Neural progenitor cell (in vitro differentiated cells): ENCODE measurements around the gene SCAI. TPM values are rescaled to one million over a fixed set of nuclear protein-coding genes. Genes with fewer than 3 reads are reported as not detected.

Experiments used
- DNase-seq: peaks from one replicate; pipeline ENCODE4 v3.0.0-alpha.2; 2016; ENCODE audit warnings: low spot score
- H2AFZ ChIP-seq: fragments of 200-600 bp; sonication (generic); replicated peaks from 2 replicates; pipeline ENCODE4 v1.6.1; 2016; ENCODE audit warnings: antibody characterized with exemption
- H3F3A ChIP-seq: fragments of 200-600 bp; sonication (generic); 2 replicates; pipeline ENCODE4 v1.6.1; 2016; ENCODE audit warnings: antibody characterized with exemption, low read depth
- H3K27ac ChIP-seq: fragments of 200-600 bp; sonication (generic); 2 replicates; pipeline ENCODE4 v1.5.1; 2016; ENCODE audit warnings: mild to moderate bottlenecking
- H3K27me3 ChIP-seq: fragments of 200-600 bp; sonication (generic); 2 replicates; pipeline ENCODE4 v1.6.1; 2016; ENCODE audit warnings: mild to moderate bottlenecking, moderate library complexity
- H3K36me3 ChIP-seq: fragments of 200-600 bp; sonication (generic); 2 replicates; pipeline ENCODE4 v1.5.1; 2016
- H3K4me1 ChIP-seq: fragments of 200-600 bp; sonication (generic); 2 replicates; pipeline ENCODE4 v1.6.1; 2016; ENCODE audit warnings: mixed run types
- H3K4me2 ChIP-seq: fragments of 200-600 bp; sonication (generic); 2 replicates; pipeline ENCODE4 v1.6.1; 2016
- H3K4me3 ChIP-seq: fragments of 200-600 bp; sonication (generic); 2 replicates; pipeline ENCODE4 v1.5.1; 2016
- H3K79me2 ChIP-seq: fragments of 200-600 bp; sonication (generic); 2 replicates; pipeline ENCODE4 v1.6.1; 2016; ENCODE audit warnings: low read depth
- H3K9ac ChIP-seq: fragments of 200-600 bp; sonication (generic); 2 replicates; pipeline ENCODE4 v1.6.1; 2016
- H3K9me3 ChIP-seq: fragments of 200-600 bp; sonication (generic); 2 replicates; pipeline ENCODE4 v1.5.1; 2016; ENCODE audit warnings: low read depth
- H4K20me1 ChIP-seq: fragments of 200-600 bp; sonication (generic); 2 replicates; pipeline ENCODE4 v1.6.1; 2016; ENCODE audit warnings: low read depth
- H3K27ac Mint-ChIP-seq: 3 replicates; pipeline ENCODE4 v1.8.0; 2021; ENCODE audit warnings: mixed read lengths
- H3K27me3 Mint-ChIP-seq: 2 replicates; pipeline ENCODE4 v1.8.0; 2022; ENCODE audit warnings: low read depth, mild to moderate bottlenecking, inconsistent platforms, moderate library complexity, mixed read lengths; ENCODE audit not compliant: insufficient read depth
- H3K36me3 Mint-ChIP-seq: 3 replicates; pipeline ENCODE4 v1.8.0; 2021; ENCODE audit warnings: mixed read lengths
- H3K4me1 Mint-ChIP-seq: 3 replicates; pipeline ENCODE4 v1.8.0; 2021; ENCODE audit warnings: mixed read lengths
- H3K4me3 Mint-ChIP-seq: 3 replicates; pipeline ENCODE4 v1.8.0; 2021; ENCODE audit warnings: mild to moderate bottlenecking, moderate library complexity, mixed read lengths
- H3K9me3 Mint-ChIP-seq: 3 replicates; pipeline ENCODE4 v1.8.0; 2020; ENCODE audit warnings: mixed read lengths
- CTCF ChIP-seq: fragments of 200-600 bp; sonication (generic); IDR thresholded peaks from 2 replicates; pipeline ENCODE4 v1.5.1; 2017; ENCODE audit warnings: antibody characterized with exemption, mild to moderate bottlenecking
- EZH2 ChIP-seq: fragments of 200-600 bp; sonication (generic); IDR thresholded peaks from 2 replicates; pipeline ENCODE4 v1.6.1; 2017; ENCODE audit warnings: antibody characterized with exemption, mild to moderate bottlenecking, moderate library complexity
- EZH2phosphoT487 ChIP-seq: fragments of 200-600 bp; sonication (generic); IDR thresholded peaks from 2 replicates; pipeline ENCODE4 v1.6.1; 2017; ENCODE audit warnings: antibody characterized with exemption
- total RNA-seq: library from RNA; depleted of rRNA; stranded (reverse); fragments of >200 nt; gene quantifications from 2 replicates; pipeline ENCODE4 v1.2.3, GENCODE V29; 2015; ENCODE audit warnings: low replicate concordance

Gene SCAI
- total RNA-seq, 1 donor from 2014 or later, result 30.2 TPM

GRCh38 chr9:125147401-125147951 lies 4.1 kb upstream of the SCAI start:
- Mint-ChIP-seq H3K9me3 (no peaks in the 10 kb centered on the region), H3K27me3 (peaks cover 2% of the 10 kb centered on the region), H3K4me1 (peaks cover 5% of the 10 kb centered on the region), H3K27ac (no peak overlapping the region), H3K36me3 (peaks cover 14% of the 10 kb centered on the region), H3K4me3 (no peak overlapping the region)
- Histone ChIP-seq H3K27me3 (no peaks in the 10 kb centered on the region), H4K20me1 (no peaks in the 10 kb centered on the region), H3F3A (peaks cover 13% of the 10 kb centered on the region), H2AFZ (no peak overlapping the region), H3K79me2 (peaks cover 5% of the 10 kb centered on the region), H3K9me3 (no peaks in the 10 kb centered on the region), H3K4me3 (no peak overlapping the region), H3K9ac (no peak overlapping the region), H3K4me2 (no peak overlapping the region), H3K36me3 (no peaks in the 10 kb centered on the region), H3K4me1 (no peaks in the 10 kb centered on the region), H3K27ac (no peak overlapping the region)
- TF ChIP-seq EZH2phosphoT487, result no peak
- TF ChIP-seq CTCF, result no peak
- TF ChIP-seq EZH2, result no peak
- DNase-seq, result no peak

GRCh38 chr9:125146247-125146646 lies 2.9 kb upstream of the SCAI start:
- H3F3A ChIP-seq, result peaks cover 13% of the 10 kb centered on the region
- no peak overlapping the region for H3K9ac ChIP-seq
- H3K27me3 ChIP-seq, result no peaks in the 10 kb centered on the region
- peaks cover 8% of the 10 kb centered on the region for H3K4me1 Mint-ChIP-seq
- no peak overlapping the region for H3K27ac ChIP-seq
- H3K79me2 ChIP-seq, result peaks cover 17% of the 10 kb centered on the region
- H3K9me3 ChIP-seq, result no peaks in the 10 kb centered on the region
- H3K4me2 ChIP-seq, result no peak overlapping the region
- peaks cover 8% of the 10 kb centered on the region for H3K36me3 ChIP-seq
- no peaks in the 10 kb centered on the region for H3K9me3 Mint-ChIP-seq
- no peak overlapping the region for H3K27ac Mint-ChIP-seq
- H4K20me1 ChIP-seq, result peaks cover 11% of the 10 kb centered on the region
- H2AFZ ChIP-seq, result no peak overlapping the region
- H3K4me3 ChIP-seq, result no peak overlapping the region
- H3K27me3 Mint-ChIP-seq, result peaks cover 2% of the 10 kb centered on the region
- H3K36me3 Mint-ChIP-seq, result peaks cover 4% of the 10 kb centered on the region
- no peak for DNase-seq
- H3K4me3 Mint-ChIP-seq, result no peak overlapping the region
- peaks cover 4% of the 10 kb centered on the region for H3K4me1 ChIP-seq
- TF ChIP-seq EZH2, result no peak
- TF ChIP-seq CTCF, result no peak
- no peak for TF ChIP-seq EZH2phosphoT487

- peaks cover 13% of the 10 kb centered on the region for H3F3A ChIP-seq
- no peaks in the 10 kb centered on the region for H3K9me3 ChIP-seq
- Mint-ChIP-seq H3K9me3 (no peaks in the 10 kb centered on the region), H3K4me3 (no peak overlapping the region), H3K27me3 (peaks cover 2% of the 10 kb centered on the region), H3K4me1 (peaks cover 8% of the 10 kb centered on the region), H3K27ac (no peak overlapping the region), H3K36me3 (peaks cover 1% of the 10 kb centered on the region)
- no peak for DNase-seq
- peaks cover 13% of the 10 kb centered on the region for H4K20me1 ChIP-seq
- no peak overlapping the region for H2AFZ ChIP-seq
- no peaks in the 10 kb centered on the region for H3K27me3 ChIP-seq
- H3K9ac ChIP-seq, result no peak overlapping the region
- H3K79me2 ChIP-seq, result peaks cover 25% of the 10 kb centered on the region
- H3K4me2 ChIP-seq, result no peak overlapping the region
- no peak overlapping the region for H3K27ac ChIP-seq
- H3K4me3 ChIP-seq, result no peak overlapping the region
- peaks cover 4% of the 10 kb centered on the region for H3K4me1 ChIP-seq
- H3K36me3 ChIP-seq, result peaks cover 9% of the 10 kb centered on the region
- TF ChIP-seq CTCF (no peak), EZH2phosphoT487 (no peak), EZH2 (no peak)
Observed at GRCh38 chr9:125145425-125145824, 2.1 kb upstream of the SCAI start.
